Endothelial cell of umbilical vein (primary cell): ENCODE data around the gene GCAT. TPM values are rescaled to one million over a fixed set of nuclear protein-coding genes. Genes with fewer than 3 reads are reported as not detected.

Source experiments
- BruUV-seq: library from RNA; stranded (reverse); fragments of 400-500 nt; replicated peaks from 2 replicates; lab custom pipeline; 2021; lab: Mats Ljungman, UMichigan
- CTCF ChIA-PET: fragments of 300-600, 350-600 bp; sonication (Branson Sonifier 250); formaldehyde crosslinking; loops from one replicate; lab custom pipeline; 2021; ENCODE audit warnings: antibody characterized with exemption, inconsistent platforms; lab: Charles Lee
- POLR2A ChIA-PET: fragments of 300-600, 350-600 bp; sonication (Branson Sonifier 250); formaldehyde crosslinking; loops from one replicate; lab custom pipeline; 2021; ENCODE audit warnings: antibody characterized with exemption, inconsistent platforms; lab: Charles Lee
- DNase-seq: peaks from one replicate; pipeline ENCODE4 v3.0.0-alpha.2; 2011; ENCODE audit warnings: low read depth, low spot score
- FAIRE-seq: peaks from 2 replicates; lab custom pipeline; 2011; peaks lifted over from hg19 to GRCh38; lab: Jason Lieb, UNC
- H2AFZ ChIP-seq: 2 replicates; pipeline ENCODE4 v1.6.0; 2012; ENCODE audit warnings: low read depth, low read length, control low read depth, inconsistent platforms
- H3K27ac ChIP-seq: 2 replicates; pipeline ENCODE4 v1.5.1; 2011; ENCODE audit warnings: low read depth, mild to moderate bottlenecking, control low read depth, low read length, moderate library complexity; ENCODE audit not compliant: insufficient read depth
- H3K27me3 ChIP-seq, 2 experiments: 2 replicates each; pipeline versions ENCODE4 v1.6.0 to v1.6.1; 2011; ENCODE audit warnings: low read length in 2 of 2, mixed read lengths in 1 of 2; ENCODE audit not compliant: control insufficient read depth in 2 of 2, insufficient read depth in 2 of 2
- H3K36me3 ChIP-seq, 2 experiments: 2 replicates in 1 of 2; 3 replicates in 1 of 2; pipeline ENCODE4 v1.5.1; 2011; ENCODE audit warnings: low read length in 2 of 2, mild to moderate bottlenecking in 1 of 2, moderate library complexity in 1 of 2; ENCODE audit not compliant: control insufficient read depth in 2 of 2, insufficient read depth in 2 of 2; ENCODE audit errors: extremely low read depth in 1 of 2
- H3K4me1 ChIP-seq: 3 replicates; pipeline ENCODE4 v1.5.1; 2011; ENCODE audit warnings: mild to moderate bottlenecking, low read length; ENCODE audit not compliant: control insufficient read depth, insufficient read depth; ENCODE audit errors: extremely low read depth
- H3K4me2 ChIP-seq: 2 replicates; pipeline ENCODE4 v1.6.1; 2011; ENCODE audit warnings: low read length, control low read depth, mixed read lengths; ENCODE audit not compliant: insufficient read depth
- H3K4me3 ChIP-seq, 3 experiments: fragments of 200-600 bp in 1 of 3; sonication (generic), shearing (Covaris generic) in 1 of 3; replicated peaks in 1 of 3; 2 replicates each; pipeline ENCODE4 v1.5.1; 2011 to 2016; ENCODE audit warnings: control low read depth in 3 of 3, low read length in 3 of 3, mild to moderate bottlenecking in 2 of 3, inconsistent platforms in 1 of 3, low read depth in 1 of 3, moderate library complexity in 1 of 3; ENCODE audit not compliant: insufficient read depth in 1 of 3
- H3K79me2 ChIP-seq: 2 replicates; pipeline ENCODE4 v1.6.0; 2012; ENCODE audit warnings: low read length, inconsistent platforms; ENCODE audit not compliant: control insufficient read depth, insufficient read depth
- H3K9ac ChIP-seq: replicated peaks from 2 replicates; pipeline ENCODE3; 2011; ENCODE audit warnings: low read length, control low read depth; ENCODE audit not compliant: insufficient read depth; ENCODE audit errors: extremely low read depth
- H3K9me1 ChIP-seq: replicated peaks from 3 replicates; pipeline ENCODE4 v1.6.0; 2011; ENCODE audit warnings: mild to moderate bottlenecking, low read length; ENCODE audit not compliant: control insufficient read depth, insufficient read depth; ENCODE audit errors: extremely low read depth
- H3K9me3 ChIP-seq: replicated peaks from 2 replicates; pipeline ENCODE4 v1.5.1; 2012; ENCODE audit warnings: low read length, inconsistent platforms; ENCODE audit not compliant: control insufficient read depth, insufficient read depth
- H4K20me1 ChIP-seq: replicated peaks from 2 replicates; pipeline ENCODE3; 2011; ENCODE audit warnings: mild to moderate bottlenecking, low read length; ENCODE audit not compliant: control insufficient read depth, insufficient read depth; ENCODE audit errors: extremely low read depth
- EZH2 ChIP-seq: IDR thresholded peaks from 2 replicates; pipeline ENCODE4 v1.6.1; 2012; ENCODE audit warnings: borderline replicate concordance, low read depth, mild to moderate bottlenecking, moderate library complexity, low read length, inconsistent platforms; ENCODE audit not compliant: severe bottlenecking
- FOS ChIP-seq: IDR thresholded peaks from 2 replicates; pipeline ENCODE4 v1.6.1; 2011; ENCODE audit warnings: mild to moderate bottlenecking, low read length, moderate library complexity, borderline replicate concordance; ENCODE audit not compliant: insufficient read depth
- GATA2 ChIP-seq: IDR thresholded peaks from 2 replicates; pipeline ENCODE4 v1.7.0; 2011; ENCODE audit warnings: low read depth, mild to moderate bottlenecking, moderate library complexity, mixed read lengths, low read length; ENCODE audit not compliant: insufficient read length, insufficient read depth
- JUN ChIP-seq: IDR thresholded peaks from 2 replicates; pipeline ENCODE4 v1.6.1; 2011; ENCODE audit warnings: borderline replicate concordance, low read depth; ENCODE audit not compliant: insufficient read length, insufficient read depth
- MYC ChIP-seq: IDR thresholded peaks from one replicate; pipeline ENCODE4 v1.6.1; 2011; ENCODE audit warnings: mild to moderate bottlenecking, low read depth, low read length
- POLR2A ChIP-seq: IDR thresholded peaks from 2 replicates; pipeline ENCODE4 v1.6.1; 2012; ENCODE audit warnings: low read depth, mild to moderate bottlenecking, control low read depth, low read length
- POLR2AphosphoS5 ChIP-seq: IDR thresholded peaks from 2 replicates; pipeline ENCODE4 v1.6.1; 2012; ENCODE audit warnings: low read depth, mild to moderate bottlenecking, control low read depth, low read length, moderate library complexity; ENCODE audit not compliant: insufficient read depth
- dilution Hi-C: fragments of 300-500 bp; cut with MboI; formaldehyde crosslinking; loops from one replicate; pipeline ENCODE4 v1.15.0; 2019; ENCODE audit warnings: low sequenced_read_pairs; ENCODE audit not compliant: extremely low pct_ligation_motif_present
- intact Hi-C: fragments of 100-400 bp; cut with micrococcal nuclease; formaldehyde crosslinking; loops from one replicate; pipeline ENCODE4 v1.10.0; 2022
- polyA plus RNA-seq, 4 experiments: library from polyadenylated mRNA; depleted of rRNA in 3 of 4; stranded (reverse) in 3 of 4; unstranded in 1 of 4; fragments of >200 nt; gene quantifications; 2 replicates each; pipeline versions ENCODE4 v1.2.1 to v1.2.3, GENCODE V29; 2011 to 2012; ENCODE audit warnings: missing spikeins in 1 of 4
- total RNA-seq: library from RNA; stranded (reverse); gene quantifications from 2 replicates; pipeline ENCODE4 v1.2.3, GENCODE V29; 2021
- TF ChIP-seq, protein P1 (sequence below): IDR thresholded peaks from 2 replicates; pipeline ENCODE4 v1.6.1; 2011; ENCODE audit not compliant: insufficient read depth, insufficient read length
- TF ChIP-seq, protein P2 (sequence below), 2 donors: IDR thresholded peaks; 1 replicate in 1 of 2; 2 replicates in 1 of 2; pipeline ENCODE4 v1.5.1; 2011; ENCODE audit warnings: low read length in 2 of 2, mild to moderate bottlenecking in 2 of 2, moderate library complexity in 2 of 2, control low read depth in 1 of 2, inconsistent platforms in 1 of 2, low read depth in 1 of 2; ENCODE audit not compliant: insufficient read depth in 1 of 2; ENCODE audit errors: extremely low read depth in 1 of 2

The GCAT gene
- total and polyA plus RNA-seq, 2 donors (not counting 3 experiments of a cell fraction or from before 2014, with no cell fraction given), result 19.7 TPM

- Histone ChIP-seq H3K9me1 (no peaks in the 10 kb centered on the region), H3K9ac (no peak overlapping the region), H3K27ac (no peak overlapping the region), H3K4me1 (no peaks in the 10 kb centered on the region), H3K79me2 (no peaks in the 10 kb centered on the region), H3K9me3 (no peaks in the 10 kb centered on the region), H2AFZ (no peak overlapping the region), H3K4me3 (no peak overlapping the region), H3K4me2 (no peak overlapping the region), H4K20me1 (no peaks in the 10 kb centered on the region), H3K27me3 (no peaks in the 10 kb centered on the region), H3K36me3 (no peaks in the 10 kb centered on the region)
- intact Hi-C loops, result loop anchor here (5.0 kb wide), 1 partner anchor 117 kb away; the partner anchor contains the start of gene LGALS1
- ChIA-PET POLR2A (no interaction called here), CTCF (interaction anchor here (1.8 to 2.5 kb wide), 3 partner anchors 12 to 151 kb away, joined by 4 to 8 read pairs (median 8); no protein-coding TSS in a partner anchor)
- dilution Hi-C loops, result no loop called here
- no peak for DNase-seq
- no TSS peak for BruUV-seq
- TF ChIP-seq POLR2A, result no peak
- no peak for TF ChIP-seq FOS
- TF ChIP-seq GATA2, result no peak
- no peak for TF ChIP-seq JUN
- no peak for FAIRE-seq
These were observed 13.4 kb upstream of the GCAT start for GRCh38 chr22:37794376-37794775.

- Histone ChIP-seq H4K20me1 (no peaks in the 10 kb centered on the region), H3K79me2 (no peaks in the 10 kb centered on the region), H2AFZ (no peak overlapping the region), H3K9me3 (no peaks in the 10 kb centered on the region), H3K27me3 (no peaks in the 10 kb centered on the region), H3K9me1 (no peaks in the 10 kb centered on the region), H3K4me2 (no peak overlapping the region), H3K27ac (no peak overlapping the region), H3K36me3 (no peaks in the 10 kb centered on the region), H3K4me3 (no peak overlapping the region), H3K4me1 (no peaks in the 10 kb centered on the region), H3K9ac (no peak overlapping the region)
- FAIRE-seq (no peak), DNase-seq (no peak)
- dilution Hi-C loops (no loop called here), intact Hi-C loops (no loop called here)
- BruUV-seq, result no TSS peak
- TF ChIP-seq JUN, result no peak
- no peak for TF ChIP-seq POLR2A
- TF ChIP-seq EZH2, result no peak
- no peak for TF ChIP-seq FOS
- TF ChIP-seq GATA2, result no peak
- TF ChIP-seq, protein P1, sequence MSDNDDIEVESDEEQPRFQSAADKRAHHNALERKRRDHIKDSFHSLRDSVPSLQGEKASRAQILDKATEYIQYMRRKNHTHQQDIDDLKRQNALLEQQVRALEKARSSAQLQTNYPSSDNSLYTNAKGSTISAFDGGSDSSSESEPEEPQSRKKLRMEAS, result no peak
- TF ChIP-seq, protein P2, sequence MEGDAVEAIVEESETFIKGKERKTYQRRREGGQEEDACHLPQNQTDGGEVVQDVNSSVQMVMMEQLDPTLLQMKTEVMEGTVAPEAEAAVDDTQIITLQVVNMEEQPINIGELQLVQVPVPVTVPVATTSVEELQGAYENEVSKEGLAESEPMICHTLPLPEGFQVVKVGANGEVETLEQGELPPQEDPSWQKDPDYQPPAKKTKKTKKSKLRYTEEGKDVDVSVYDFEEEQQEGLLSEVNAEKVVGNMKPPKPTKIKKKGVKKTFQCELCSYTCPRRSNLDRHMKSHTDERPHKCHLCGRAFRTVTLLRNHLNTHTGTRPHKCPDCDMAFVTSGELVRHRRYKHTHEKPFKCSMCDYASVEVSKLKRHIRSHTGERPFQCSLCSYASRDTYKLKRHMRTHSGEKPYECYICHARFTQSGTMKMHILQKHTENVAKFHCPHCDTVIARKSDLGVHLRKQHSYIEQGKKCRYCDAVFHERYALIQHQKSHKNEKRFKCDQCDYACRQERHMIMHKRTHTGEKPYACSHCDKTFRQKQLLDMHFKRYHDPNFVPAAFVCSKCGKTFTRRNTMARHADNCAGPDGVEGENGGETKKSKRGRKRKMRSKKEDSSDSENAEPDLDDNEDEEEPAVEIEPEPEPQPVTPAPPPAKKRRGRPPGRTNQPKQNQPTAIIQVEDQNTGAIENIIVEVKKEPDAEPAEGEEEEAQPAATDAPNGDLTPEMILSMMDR (IDR thresholded peaks at IDR 0.05; ENCODE audit: extremely low read depth in 1 of 2, insufficient read depth in 1 of 2, low read depth in 1 of 2, low read length in 2 of 2), result no peak
- TF ChIP-seq MYC, result no peak
- no peak for TF ChIP-seq POLR2AphosphoS5
- ChIA-PET CTCF (interaction anchor here (1.1 to 2.5 kb wide), 3 partner anchors 13 to 153 kb away, joined by 3 to 8 read pairs (median 8); no protein-coding TSS in a partner anchor), POLR2A (interaction anchor here (0.7 kb wide), 1 partner anchor 13 kb away, joined by 4 read pairs; no protein-coding TSS in a partner anchor)
These were observed 11.7 kb upstream of the GCAT start for GRCh38 chr22:37796079-37796478.
